Sigmoid colon (tissue), 7 donors: ENCODE results near the gene TENT4A. TPM values are rescaled to one million over a fixed set of nuclear protein-coding genes. Genes with fewer than 3 reads are reported as not detected.

ENCODE experiments used
- DNase-seq: peaks from one replicate; pipeline ENCODE4 v3.0.0-alpha.2; 2019
- H3K27ac ChIP-seq, 4 donors: fragments of 200-600 bp; sonication (generic); one replicate each; pipeline ENCODE4 v1.5.1; 2016 to 2019; ENCODE audit warnings: mild to moderate bottlenecking in 1 of 4
- H3K27me3 ChIP-seq, 3 donors: fragments of 200-600 bp; sonication (generic); one replicate each; pipeline ENCODE4 v1.5.1; 2019; ENCODE audit warnings: mild to moderate bottlenecking in 1 of 3
- H3K36me3 ChIP-seq, 4 donors: fragments of 200-600 bp; sonication (generic); one replicate each; pipeline ENCODE4 v1.5.1; 2016 to 2019
- H3K4me1 ChIP-seq, 4 donors: fragments of 200-600 bp; sonication (generic); one replicate each; pipeline ENCODE4 v1.5.1; 2017 to 2019
- H3K4me3 ChIP-seq, 4 donors: fragments of 200-600 bp; sonication (generic); one replicate each; pipeline ENCODE4 v1.5.1; 2017 to 2019; ENCODE audit warnings: mild to moderate bottlenecking in 2 of 4, moderate library complexity in 1 of 4
- H3K9me3 ChIP-seq, 4 donors: fragments of 200-600 bp in 3 of 4; sonication (generic) in 3 of 4; one replicate each; pipeline versions ENCODE4 v1.5.1 to v1.6.1; 2013 to 2019
- CTCF ChIP-seq, 4 experiments: fragments of 450-650 bp in 3 of 4; fragments of 200-600 bp in 1 of 4; IDR thresholded peaks; one replicate each; pipeline ENCODE4 v1.5.1; 2016 to 2019; ENCODE audit warnings: antibody characterized with exemption in 4 of 4, mild to moderate bottlenecking in 3 of 4, moderate library complexity in 2 of 4
- EP300 ChIP-seq, 4 donors: sonication (generic); formaldehyde crosslinking; IDR thresholded peaks; one replicate each; pipeline ENCODE4 v1.6.1; 2017; ENCODE audit warnings: antibody characterized with exemption in 4 of 4
- POLR2A ChIP-seq, 2 donors: fragments of 450-650 bp; IDR thresholded peaks; one replicate each; pipeline ENCODE4 v1.6.1; 2016; ENCODE audit warnings: antibody characterized with exemption in 2 of 2, mild to moderate bottlenecking in 2 of 2, moderate library complexity in 2 of 2
- POLR2AphosphoS5 ChIP-seq, 4 donors: sonication (generic); formaldehyde crosslinking; IDR thresholded peaks; one replicate each; pipeline ENCODE4 v1.6.1; 2017; ENCODE audit warnings: antibody characterized with exemption in 4 of 4
- WGBS, 2 donors: extraction: QIAGEN DNeasy Blood & Tissue Kit; methylation state at CpG; one replicate each; pipeline ENCODE4 v1.1.7; 2013; 5-methylcytosine and 5-hydroxymethylcytosine counted together
- intact Hi-C: fragments of 100-400 bp; cut with DNase I; formaldehyde crosslinking; loops from one replicate; pipeline ENCODE4 v1.15.1; 2023
- polyA plus RNA-seq, 3 donors: library from polyadenylated mRNA; stranded (reverse); fragments of 200-250 nt; gene quantifications; one replicate each; pipeline ENCODE4 v1.2.3, GENCODE V29; 2013
- total RNA-seq, 4 donors: library from RNA; depleted of rRNA; stranded (reverse); fragments of >200 nt; gene quantifications; one replicate each; pipeline ENCODE4 v1.1.0, GENCODE V29; 2016
- donor health status: healthy with polysubstance abuse.
- donor health status: Bipolar disorder and iron deficiency.
- donor health status: healthy.

TENT4A gene
- total and polyA plus RNA-seq, 7 donors = 3.0 to 27.4 (median 14.6) TPM

GRCh38 chr5:6722015-6722414, 8.8 kb downstream of the TENT4A start:
- peak overlapping the region in 3 of 4 donors; percentile 13 to 28 (median 20) for H3K4me3 ChIP-seq
- TF ChIP-seq EP300 (IDR thresholded peaks at IDR 0.05) (no peak), POLR2A (IDR thresholded peaks at IDR 0.05) (no peak), CTCF (IDR thresholded peaks at IDR 0.05) (no peak), POLR2AphosphoS5 (IDR thresholded peaks at IDR 0.05) (peak in 1 of 4 donors; percentile 33)

GRCh38 chr5:6723122-6723815, 10.0 kb downstream of the TENT4A start:
- DNase-seq = no peak
- no peaks in the 10 kb centered on the region for H3K9me3 ChIP-seq
- H3K27me3 ChIP-seq = no peaks in the 10 kb centered on the region
- intact Hi-C loops = no loop called here
- no peak overlapping the region for H3K4me3 ChIP-seq
- no peaks in the 10 kb centered on the region for H3K36me3 ChIP-seq
- TF ChIP-seq CTCF (IDR thresholded peaks at IDR 0.05) (no peak), POLR2AphosphoS5 (IDR thresholded peaks at IDR 0.05) (no peak), POLR2A (IDR thresholded peaks at IDR 0.05) (no peak), EP300 (IDR thresholded peaks at IDR 0.05) (no peak)
- peaks cover 0 to 95% (median 68%) of the 10 kb centered on the region in 4 donors for H3K4me1 ChIP-seq
- WGBS, 2 donors = 72 to 76% methylated on average over 14 of the region's 14 CpGs
- peak overlapping the region in 1 of 4 donors; percentile 69 for H3K27ac ChIP-seq

More at GRCh38 chr5:6722015-6722414, 8.8 kb downstream of the TENT4A start:
- no peaks in the 10 kb centered on the region for H3K9me3 ChIP-seq
- peaks cover 0 to 95% (median 78%) of the 10 kb centered on the region in 4 donors for H3K4me1 ChIP-seq
- intact Hi-C loops = no loop called here
- 56 to 79% methylated on average over 6 of the region's 6 CpGs for WGBS, 2 donors
- no peak for DNase-seq
- no peaks in the 10 kb centered on the region for H3K27me3 ChIP-seq
- no peaks in the 10 kb centered on the region for H3K36me3 ChIP-seq
- H3K27ac ChIP-seq = peak overlapping the region; percentile 57 to 69 (median 63)

- H3K36me3 ChIP-seq = no peaks in the 10 kb centered on the region
- H3K27me3 ChIP-seq = no peaks in the 10 kb centered on the region
- no peak for DNase-seq
- H3K9me3 ChIP-seq = no peaks in the 10 kb centered on the region
- no peak overlapping the region for H3K27ac ChIP-seq
- WGBS, 2 donors = 91 to 96% methylated on average over 12 of the region's 12 CpGs
- TF ChIP-seq POLR2A (IDR thresholded peaks at IDR 0.05) (no peak), EP300 (IDR thresholded peaks at IDR 0.05) (no peak), CTCF (IDR thresholded peaks at IDR 0.05) (no peak)
- peaks cover 0 to 95% (median 63%) of the 10 kb centered on the region in 4 donors for H3K4me1 ChIP-seq
- intact Hi-C loops = no loop called here
- H3K4me3 ChIP-seq = no peak overlapping the region
These were observed 10.6 kb downstream of the TENT4A start for GRCh38 chr5:6723816-6724300.

- Histone ChIP-seq H3K9me3 (no peaks in the 10 kb centered on the region), H3K36me3 (no peaks in the 10 kb centered on the region), H3K4me1 (peaks cover 0 to 95% (median 65%) of the 10 kb centered on the region in 4 donors), H3K27ac (no peak overlapping the region), H3K4me3 (no peak overlapping the region), H3K27me3 (no peaks in the 10 kb centered on the region)
- intact Hi-C loops = no loop called here
- no peak for DNase-seq
- TF ChIP-seq POLR2A (IDR thresholded peaks at IDR 0.05) (no peak), CTCF (IDR thresholded peaks at IDR 0.05) (no peak), EP300 (IDR thresholded peaks at IDR 0.05) (no peak), POLR2AphosphoS5 (IDR thresholded peaks at IDR 0.05) (no peak)
- 92% methylated on average over 8 of the region's 8 CpGs for WGBS, 2 donors
These were observed 11.2 kb downstream of the TENT4A start for GRCh38 chr5:6724321-6724929.
